ENCODE measurements around the gene ACTL7A.

DNA sequence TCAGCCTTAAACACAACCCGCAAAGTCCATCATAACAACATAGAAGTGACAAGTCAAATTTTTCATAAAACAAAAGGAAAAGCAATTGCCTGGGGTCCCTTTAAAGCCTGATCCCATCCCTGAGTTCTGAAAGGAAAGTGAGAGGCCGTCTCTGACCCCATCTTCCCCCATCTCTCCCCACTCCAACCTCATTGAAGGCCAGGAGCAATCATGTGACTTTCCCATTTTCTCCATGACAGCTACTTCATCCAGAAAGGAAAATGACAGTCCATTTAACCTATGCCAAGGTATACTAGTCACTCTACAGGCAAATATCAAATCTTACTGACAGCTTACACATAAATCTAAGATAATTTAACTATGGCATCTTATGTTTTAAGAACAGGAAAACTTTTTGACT, 15.5 kb downstream of the ACTL7A start:
- TF ChIP-seq, protein P1, sequence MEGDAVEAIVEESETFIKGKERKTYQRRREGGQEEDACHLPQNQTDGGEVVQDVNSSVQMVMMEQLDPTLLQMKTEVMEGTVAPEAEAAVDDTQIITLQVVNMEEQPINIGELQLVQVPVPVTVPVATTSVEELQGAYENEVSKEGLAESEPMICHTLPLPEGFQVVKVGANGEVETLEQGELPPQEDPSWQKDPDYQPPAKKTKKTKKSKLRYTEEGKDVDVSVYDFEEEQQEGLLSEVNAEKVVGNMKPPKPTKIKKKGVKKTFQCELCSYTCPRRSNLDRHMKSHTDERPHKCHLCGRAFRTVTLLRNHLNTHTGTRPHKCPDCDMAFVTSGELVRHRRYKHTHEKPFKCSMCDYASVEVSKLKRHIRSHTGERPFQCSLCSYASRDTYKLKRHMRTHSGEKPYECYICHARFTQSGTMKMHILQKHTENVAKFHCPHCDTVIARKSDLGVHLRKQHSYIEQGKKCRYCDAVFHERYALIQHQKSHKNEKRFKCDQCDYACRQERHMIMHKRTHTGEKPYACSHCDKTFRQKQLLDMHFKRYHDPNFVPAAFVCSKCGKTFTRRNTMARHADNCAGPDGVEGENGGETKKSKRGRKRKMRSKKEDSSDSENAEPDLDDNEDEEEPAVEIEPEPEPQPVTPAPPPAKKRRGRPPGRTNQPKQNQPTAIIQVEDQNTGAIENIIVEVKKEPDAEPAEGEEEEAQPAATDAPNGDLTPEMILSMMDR (IDR thresholded peaks at IDR 0.05), result no peak
- no peak for TF ChIP-seq POLR2A (IDR thresholded peaks at IDR 0.05)

All from lower leg skin (tissue), 3 donors.